ENCODE data around the gene UBL4A. TPM values are rescaled to one million over a fixed set of nuclear protein-coding genes. Genes with fewer than 3 reads are reported as not detected.
"Not testable (repeated sequence)": the region's sequence is repeated elsewhere in the genome, so short reads cannot be mapped to it uniquely, and the experiment has no call there.

The UBL4A gene
- polyA plus RNA-seq, 10 donors = 18.4 to 29.0 (median 23.5) TPM

DNA sequence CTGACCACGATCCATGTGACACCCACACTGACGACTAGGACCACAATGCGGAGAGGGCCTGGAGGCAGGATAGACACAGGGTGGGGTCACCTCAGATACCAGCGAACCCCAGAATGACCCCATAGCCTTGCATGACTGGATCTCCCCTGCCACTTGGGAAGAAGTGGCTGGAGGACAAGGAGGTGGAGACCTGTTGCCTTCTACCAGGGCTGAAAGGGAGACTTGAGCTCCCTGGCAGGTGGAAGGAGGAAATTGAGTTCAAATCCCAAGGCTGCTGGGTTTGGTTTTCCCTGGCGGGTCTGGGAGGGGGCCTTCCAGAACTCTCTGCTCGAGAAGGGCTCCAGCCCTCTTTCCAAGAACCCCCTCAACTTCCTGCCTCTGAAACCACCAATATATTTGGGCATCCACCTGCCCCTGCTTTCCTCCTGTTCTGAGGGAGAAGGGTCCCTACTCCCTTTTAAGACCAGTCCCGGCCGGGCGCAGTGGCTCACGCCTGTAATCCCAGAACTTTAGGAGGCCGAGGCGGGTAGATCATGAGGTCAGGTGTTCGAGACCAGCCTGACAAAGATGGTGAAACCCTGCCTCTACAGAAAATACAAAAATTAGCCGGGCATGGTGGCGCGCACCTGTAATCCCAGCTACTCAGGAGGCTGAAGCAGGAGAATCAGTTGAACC is 26.6 kb upstream of the UBL4A start:
- DNase-seq = no peak

DNA sequence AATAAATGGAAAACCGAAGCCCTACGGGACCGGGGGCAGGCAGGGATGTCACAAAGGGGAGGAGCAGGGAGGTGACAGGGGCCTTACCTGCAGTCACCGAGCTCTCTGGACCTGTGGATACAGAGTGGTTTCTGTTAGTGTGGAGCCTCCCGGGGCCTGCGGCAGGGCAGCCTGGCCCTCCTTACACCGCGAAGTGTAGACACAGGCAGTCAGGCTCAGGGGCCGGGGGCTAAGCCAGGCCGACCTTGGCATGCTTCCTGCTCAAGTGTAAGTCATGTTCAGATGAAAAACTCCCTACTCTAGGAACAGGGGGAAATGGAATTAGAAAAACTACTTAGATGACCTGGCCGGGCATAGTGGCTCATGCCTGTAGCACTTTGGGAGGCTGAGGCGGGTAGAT is 25.3 kb upstream of the UBL4A start:
- no peak for DNase-seq

DNA sequence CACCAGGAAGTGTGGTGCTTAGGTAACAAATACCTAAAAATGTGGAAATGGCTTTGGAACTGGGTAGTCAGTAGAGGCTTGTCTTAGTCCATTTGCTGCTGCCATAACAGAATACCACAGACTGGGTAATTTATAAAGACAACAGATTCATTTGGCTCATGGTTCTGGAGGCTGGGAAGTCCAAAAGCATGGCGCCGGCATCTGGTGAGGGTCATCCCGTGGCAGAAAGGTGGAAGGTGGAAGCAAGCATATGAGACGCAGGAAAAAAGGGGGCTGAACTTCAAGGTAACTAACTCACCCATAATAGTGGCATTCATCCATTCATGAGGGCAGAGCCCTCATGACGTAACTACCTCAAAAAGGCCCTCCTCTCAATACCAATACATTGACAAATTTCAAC is 23.0 kb upstream of the UBL4A start:
- no peak for DNase-seq

DNA sequence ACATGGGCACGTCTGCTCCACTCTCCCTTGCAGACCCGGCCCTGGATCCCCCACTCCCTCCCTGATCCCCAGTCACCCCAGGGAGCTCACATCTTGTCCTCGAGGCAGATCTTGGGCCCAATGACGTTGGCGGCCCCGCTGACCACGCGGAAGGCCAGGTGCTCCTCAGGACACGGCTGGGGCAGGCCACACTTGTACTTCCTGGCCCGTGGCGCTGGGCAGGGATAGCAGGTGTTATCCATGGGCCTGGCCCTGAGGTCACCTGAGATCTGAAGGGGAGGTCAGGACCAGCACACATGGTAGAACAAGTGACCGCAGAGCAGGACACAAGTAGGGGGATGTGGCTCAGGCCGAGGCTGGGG is 21.9 kb upstream of the UBL4A start:
- no peak for DNase-seq

DNA sequence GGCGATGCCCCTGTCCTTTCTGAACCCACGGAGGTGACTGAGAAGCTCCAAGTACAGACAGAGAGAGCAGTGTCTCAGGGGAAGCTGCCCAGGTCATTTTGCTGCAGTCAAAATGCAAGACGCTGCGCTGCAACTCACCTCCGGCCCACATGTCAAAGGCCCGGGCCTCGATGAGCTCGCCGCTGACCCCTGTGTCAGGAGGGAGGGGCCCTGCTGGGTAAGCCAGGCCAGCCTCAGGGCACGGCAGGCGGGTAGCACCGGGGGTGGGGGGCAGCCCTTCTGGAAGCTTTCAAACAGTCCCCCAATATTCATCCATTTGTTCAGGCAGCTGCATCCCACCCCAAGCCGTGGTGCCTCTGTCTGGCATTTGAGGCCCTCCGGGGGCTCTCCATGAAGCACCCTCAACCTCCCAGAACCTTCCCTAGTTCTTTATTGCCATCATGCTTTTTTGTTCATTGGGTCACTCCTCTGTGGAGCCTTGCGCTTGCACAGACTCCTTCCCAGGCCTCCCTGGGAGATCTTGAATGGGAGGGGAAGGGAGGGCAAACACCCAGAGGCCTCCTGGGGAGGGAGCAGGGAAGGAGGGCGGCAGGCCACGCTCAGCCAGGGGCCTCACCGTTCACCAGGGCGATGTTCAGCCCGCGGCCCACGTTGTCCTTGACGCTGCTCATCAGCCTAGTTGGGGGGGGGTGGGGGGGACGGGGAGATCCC is 21.4 kb upstream of the UBL4A start:
- DNase-seq = no peak

DNA sequence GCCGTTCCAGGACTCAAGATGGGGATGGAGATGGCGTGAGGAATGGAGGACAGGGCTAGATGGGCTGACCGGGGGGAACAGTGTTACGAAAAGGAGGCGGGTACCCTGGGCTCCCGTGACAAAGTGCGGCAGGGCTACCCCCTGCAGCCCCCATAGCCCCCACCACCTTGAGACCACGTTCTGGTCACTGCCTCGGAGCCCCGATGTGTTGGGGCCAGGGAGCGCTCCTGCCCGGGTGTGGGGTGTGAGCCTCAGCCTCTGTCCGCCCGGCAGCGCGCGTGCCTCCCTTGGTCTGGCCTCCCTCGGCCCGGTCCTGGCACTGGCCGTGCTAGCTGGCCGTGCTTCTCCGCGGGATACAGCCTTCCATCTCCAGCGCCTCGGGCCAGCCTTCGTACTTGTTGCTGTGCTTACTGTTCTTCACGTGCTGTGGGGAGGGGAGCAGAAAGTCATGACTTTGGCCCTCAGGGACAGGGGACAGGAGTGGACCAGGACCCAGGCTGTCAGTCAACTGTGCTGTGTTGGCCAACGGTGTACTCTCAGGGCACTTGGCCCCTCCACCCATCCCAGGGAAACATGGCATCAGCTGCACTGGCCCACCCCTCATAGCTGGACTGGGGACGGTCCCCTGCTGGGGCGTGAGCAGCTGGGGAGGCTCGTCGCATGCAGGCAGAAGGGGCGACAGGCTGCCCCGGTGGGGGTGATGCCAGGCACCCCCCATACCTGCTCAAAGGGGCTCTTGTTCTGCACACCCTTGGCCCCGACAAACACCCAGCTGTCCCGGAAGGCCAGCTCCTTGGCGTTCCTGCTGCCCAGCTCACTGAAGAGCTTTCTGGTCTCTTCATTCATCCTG is 20.3 kb upstream of the UBL4A start:
- DNase-seq = no peak

DNA sequence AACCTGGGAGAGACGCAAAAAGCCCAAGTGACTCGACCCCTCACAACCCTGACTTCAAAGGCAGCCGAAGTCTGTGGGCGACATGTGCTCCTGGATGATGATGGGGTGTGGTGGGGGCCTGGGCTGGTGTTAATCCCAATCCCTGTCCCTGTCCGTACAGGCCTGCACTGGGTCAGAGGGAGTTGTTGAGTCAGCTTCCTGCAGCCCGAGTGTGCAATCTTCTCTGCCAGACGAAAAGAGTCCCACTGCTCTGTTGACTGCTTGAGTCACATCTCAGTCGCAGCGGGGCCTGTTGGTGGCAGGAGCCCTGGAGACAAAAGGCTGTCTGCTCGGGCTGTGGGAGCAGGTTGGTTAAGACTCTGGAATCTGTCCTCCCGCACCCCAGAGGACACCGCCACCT is 19.3 kb upstream of the UBL4A start:
- DNase-seq = no peak

DNA sequence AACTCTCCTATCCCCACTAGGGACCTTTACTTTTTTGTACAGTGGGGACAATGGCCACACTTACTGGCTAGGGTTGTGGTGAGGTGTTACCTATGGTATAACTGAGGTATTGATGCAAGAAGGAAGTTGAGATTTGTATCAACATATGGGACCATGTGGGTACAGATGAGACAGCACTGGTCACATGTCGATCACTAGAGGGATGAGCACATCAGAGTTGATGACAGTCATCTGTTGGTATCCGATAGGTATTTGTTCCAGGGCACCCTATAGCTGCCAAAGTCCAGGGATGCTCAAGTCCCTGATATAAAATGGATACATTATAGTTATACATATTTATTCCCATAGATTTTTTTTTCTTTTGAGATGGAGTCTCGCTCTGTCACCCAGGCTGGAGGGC is 16.6 kb upstream of the UBL4A start:
- DNase-seq = no peak

DNA sequence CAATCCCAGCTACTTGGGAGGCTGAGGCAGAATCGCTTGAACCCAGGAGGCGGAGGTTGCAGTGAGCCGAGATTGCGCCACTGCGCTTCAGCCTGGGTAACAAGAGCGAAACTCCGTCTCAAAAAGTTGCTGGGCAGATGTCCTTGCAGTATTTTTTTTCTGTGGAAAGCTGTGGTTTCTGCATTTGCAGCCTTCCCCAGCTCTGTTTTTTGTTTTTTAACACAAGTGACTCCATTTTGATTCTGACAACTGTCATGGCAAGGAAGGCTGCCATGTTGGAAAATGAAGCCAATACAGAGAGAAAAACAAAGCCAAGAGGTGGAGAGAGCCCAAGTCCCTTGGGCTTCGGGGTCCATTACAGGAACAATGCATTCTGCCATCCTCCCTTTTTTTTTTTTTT is 15.7 kb upstream of the UBL4A start:
- no peak for DNase-seq

DNA sequence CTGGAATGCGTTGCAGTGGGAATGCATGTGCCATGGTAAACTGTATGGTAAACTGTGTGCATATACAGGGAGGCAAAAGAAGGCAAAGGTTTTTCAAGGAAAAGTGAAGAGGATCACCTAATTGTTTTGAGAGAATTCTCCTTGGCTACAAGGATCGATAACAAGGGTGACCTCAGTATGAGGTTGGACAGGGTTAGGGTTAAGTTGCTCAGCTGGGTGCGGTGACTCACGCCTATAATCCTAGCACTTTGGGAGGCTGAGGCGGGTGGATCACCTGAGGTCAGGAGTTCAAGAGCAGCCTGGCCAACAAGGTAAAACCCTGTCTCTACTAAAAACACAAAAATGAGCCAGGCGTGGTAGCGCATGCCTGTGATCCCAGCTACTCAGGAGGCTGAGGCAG is 15.0 kb upstream of the UBL4A start:
- DNase-seq = not testable (repeated sequence)

DNA sequence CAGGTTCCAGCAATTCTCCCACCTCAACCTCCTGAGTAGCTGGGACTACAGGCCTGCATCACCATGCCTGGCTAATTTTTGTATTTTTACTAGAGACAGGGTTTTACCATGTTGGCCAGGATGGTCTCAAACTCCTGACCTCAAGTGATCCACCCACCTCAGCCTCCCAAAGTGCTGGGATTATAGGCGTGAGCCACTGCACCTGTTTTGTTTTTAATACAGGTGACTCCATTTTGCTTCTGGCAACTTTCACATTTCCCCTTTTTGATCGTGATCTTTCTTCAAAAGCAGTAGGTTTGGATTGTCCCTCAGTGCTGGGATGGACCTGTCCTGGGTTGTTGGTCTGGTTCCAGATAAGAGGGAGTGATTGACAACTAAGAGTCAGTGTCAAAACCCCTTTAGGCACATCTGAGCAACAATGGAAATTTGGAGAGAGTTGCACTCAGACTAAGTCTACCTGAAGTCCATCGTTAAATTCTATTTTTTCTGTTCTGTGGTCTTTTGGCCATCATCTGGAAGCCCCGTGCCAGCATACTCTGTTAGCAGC is 10.2 kb upstream of the UBL4A start:
- not testable (repeated sequence) for DNase-seq

DNA sequence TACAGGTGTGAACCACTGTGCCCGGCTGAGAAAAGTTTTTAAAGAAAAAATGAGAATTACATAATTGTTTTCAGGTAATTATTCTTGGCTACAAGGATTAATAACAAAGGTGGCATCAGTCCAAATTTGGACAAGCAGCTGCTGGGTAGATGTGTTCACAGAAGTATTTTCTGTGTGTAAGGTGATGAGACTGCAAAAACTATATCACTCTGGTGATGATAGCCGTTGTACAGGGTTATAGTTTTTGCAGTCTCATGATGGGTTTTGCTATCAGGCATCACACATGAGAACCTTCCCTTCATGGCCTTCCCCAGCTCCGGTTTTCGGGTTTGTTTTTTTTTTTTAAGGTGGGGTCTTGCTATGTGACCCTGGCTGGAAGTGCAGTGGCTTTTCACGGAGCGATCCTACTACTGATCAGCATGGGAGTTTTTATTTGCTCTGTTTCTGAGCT is 9.1 kb upstream of the UBL4A start:
- DNase-seq = no peak

DNA sequence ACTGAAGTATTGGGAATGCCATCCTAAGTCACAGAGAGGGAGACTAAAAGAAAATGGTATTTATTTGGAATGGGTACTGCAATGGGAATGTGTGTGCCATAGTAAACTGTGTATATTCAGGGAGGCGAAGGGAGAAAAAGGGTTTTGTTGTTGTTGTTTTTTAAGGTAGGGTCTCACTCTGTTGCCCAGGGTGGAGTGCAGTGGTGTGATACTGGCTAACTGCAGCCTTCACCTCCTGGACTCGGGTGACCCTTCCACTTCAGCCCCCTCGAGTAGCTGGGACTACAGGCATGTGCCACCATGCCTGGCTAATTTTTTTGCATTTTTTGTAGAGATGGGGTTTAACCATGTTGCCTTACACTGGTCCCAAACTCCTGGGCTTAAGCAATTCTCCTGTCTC is 8.3 kb upstream of the UBL4A start:
- no peak for DNase-seq

DNA sequence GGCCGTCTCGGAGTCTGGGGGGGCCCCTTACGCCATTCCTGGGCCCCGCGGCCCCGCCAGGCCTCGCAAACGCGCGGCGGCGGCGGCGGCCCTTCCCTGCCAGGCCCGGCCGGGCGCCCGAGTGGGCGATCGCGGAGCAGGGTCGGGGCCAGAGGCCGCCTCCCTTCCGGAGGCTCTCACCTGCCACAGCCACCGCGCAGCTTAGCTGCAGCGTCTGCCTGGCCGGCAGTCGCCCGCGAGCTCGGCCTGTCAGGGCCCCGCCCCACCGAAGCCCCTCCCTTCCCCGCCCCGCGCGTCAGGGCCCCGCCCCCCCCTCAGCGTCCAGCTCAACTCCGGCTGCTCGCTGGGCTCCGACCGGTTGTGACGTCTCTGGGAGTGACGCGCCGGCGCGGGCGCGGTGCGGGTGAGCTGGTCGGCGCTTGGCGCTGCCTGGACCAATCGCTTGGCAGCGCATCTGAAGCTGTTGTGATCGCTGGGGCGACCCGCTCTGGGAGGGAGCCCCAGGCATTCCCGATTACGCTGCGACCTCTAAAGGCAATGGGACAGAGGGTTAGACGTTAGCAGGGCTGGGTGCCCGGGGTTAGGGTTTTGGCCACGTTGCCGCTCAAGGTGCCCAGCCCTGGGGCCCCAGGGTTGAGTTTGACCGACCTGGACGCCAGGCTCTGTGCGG is 4.1 kb upstream of the UBL4A start, which contains the start of gene SLC10A3:
Gene SLC10A3, minus strand, starts transcription at position 216 of the 670 bp plus-strand sequence. CDS start 1,689 bp downstream, outside the sequence.
- peak; percentile 91 to 94 (median 92) for DNase-seq

DNA sequence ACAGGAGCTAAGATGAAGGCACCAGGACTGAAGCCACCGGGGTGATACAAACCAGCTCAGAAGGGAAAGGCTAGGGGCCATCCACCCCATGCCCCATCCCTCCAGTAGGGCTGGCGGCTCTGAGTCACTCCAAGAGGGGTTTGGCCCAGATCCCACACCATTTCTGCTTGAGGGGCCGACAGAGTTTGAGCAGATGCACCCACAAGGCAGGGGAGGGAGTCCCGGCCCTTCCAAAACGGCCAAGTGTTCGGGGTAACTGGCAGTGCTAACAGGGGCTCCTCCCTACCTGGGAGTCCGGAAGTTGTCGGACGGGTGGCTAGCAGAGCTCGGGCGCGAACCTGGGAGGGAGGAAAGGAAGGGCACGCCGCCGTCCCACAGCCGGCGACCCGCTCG is 3.6 kb upstream of the UBL4A start:
- peak in 1 of 3 donors; percentile 56 for DNase-seq

DNA sequence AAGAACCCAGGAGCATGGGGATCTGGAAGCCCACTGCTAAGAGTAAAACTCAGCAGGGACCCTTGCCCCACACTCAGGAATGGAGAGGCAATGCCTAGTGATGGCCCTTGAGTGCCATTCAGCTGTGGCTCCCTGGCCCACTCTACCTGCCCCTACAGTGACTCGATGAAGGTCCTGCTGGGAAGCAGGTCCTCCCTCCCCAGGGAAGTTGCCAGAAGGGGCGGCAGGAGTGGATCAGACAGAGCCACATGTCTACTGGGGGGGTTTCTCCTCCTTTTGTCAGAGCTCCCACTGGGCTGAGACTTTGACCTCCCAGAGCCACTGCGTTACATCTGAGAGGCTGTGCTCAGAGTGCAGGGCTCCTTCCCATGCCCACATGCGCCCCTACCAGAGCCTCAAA is 2.8 kb upstream of the UBL4A start:
- no peak for DNase-seq

DNA sequence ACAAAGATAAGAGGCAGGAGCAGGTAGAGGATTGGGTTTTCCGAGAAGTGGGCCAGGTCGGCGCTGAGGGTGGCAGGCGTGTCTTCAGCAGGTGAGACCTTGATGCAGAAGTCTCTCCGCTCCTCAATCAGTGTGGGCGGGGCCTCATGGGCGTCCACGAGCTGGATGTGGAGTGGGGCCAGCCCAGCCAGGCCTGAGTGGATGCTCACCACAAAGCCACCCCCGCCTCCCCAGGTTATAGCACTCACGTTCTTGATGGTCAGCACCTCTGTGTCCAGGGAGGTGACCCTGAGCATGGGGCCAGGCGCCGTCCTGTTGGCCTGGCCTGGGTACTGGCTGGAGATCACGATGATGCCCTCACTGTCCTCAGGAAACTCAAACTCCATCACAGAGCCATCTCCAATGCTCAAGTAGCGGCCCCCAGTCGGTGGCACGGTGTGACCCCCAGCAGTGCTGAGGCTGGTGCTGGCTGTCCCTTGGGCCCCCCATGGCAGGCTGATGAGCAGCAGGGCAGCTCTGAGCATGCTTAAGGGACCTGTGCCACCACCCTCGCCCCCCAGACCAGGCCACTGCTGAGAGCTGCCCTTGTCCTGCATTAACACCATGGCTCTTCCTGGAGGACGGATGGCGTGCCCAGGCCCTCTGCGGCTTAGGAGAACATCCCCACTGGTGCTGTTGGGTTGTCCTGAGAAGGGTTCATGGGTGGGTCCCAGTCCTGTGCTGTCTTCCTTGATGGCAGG is 2.1 kb upstream of the UBL4A start:
- DNase-seq = no peak

DNA sequence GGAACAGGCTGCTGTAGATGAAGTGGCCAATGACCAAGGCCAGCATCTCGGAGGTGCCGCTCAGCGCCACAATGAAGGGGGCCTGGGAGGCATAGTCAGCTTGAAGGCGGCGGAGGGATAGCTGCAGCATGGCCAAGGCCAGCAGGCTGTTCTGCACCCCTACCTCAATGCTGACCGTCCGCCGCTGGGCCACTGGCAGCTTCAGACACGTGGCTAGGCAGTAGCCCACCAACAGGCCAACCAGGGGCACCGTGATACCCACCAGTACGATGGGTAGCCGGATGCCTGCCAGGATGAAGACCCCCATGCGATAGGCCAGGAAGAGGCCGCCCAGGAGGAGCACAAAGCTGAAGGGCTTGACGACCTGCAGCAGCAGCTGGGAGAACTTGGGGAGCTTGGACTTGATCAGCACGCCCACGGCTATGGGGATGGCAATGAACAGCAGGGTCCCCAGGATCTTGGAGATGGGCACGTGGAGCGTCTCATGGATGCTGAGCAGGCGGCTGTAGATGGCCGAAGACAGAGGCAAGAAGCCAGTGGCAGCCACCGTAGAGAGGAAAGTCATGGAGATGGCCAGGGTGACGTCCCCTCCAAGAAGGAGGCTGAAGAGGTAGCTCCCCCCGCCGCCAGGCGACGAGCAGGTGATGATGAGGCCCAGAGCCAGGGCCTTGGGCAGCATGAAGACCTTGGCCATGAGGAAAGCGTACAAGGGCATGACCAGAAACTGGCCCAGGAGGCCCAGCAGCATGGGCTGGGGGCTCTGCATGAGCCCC is 1.3 kb upstream of the UBL4A start:
- no peak for DNase-seq

DNA sequence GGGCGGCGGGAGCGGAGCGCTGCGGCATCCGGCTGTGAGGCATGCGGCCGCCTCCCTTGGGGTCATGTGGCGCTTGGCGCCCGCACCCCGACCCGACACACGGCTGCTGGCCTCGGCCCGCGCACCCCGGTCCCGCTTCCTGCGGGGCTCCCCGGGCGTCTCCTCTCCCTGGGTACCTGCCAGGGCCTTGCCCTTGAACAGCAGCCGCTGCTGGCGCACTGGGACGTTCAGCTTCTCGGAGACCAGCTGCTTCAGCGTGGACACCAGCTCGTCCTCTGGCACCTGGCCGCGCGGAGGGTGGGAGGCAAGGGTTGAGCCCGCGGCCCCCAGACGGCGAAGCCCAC is 391 bp downstream of the UBL4A start:
- peak in 1 of 3 donors; percentile 50 for DNase-seq
